Stimulated activated naive CD4-positive, alpha-beta T cell treated with Interleukin-2 at 50 U/mL for 16 hours (primary cell): ENCODE results near the gene NKD1.

Experiments used
- DNase-seq: peaks from one replicate; lab custom pipeline; 2025; lab: John Stamatoyannopoulos, UW

NKD1 gene

GRCh38 chr16:50537533-50538290, 10.5 kb upstream of the NKD1 start:
- DNase-seq, result no peak

GRCh38 chr16:50538411-50539052, 9.7 kb upstream of the NKD1 start:
- no peak for DNase-seq

- no peak for DNase-seq
Measured at GRCh38 chr16:50539053-50539695, 9.0 kb upstream of the NKD1 start.

GRCh38 chr16:50539822-50540710, 8.1 kb upstream of the NKD1 start:
- DNase-seq, result no peak

- no peak for DNase-seq
Measured at GRCh38 chr16:50540711-50541007, 7.5 kb upstream of the NKD1 start.

GRCh38 chr16:50542703-50543102, 5.5 kb upstream of the NKD1 start:
- no peak for DNase-seq

GRCh38 chr16:50546125-50546524, 2.1 kb upstream of the NKD1 start:
- no peak for DNase-seq

GRCh38 chr16:50547340-50548124, 664 bp upstream of the NKD1 start:
- peak; percentile 64 for DNase-seq

GRCh38 chr16:50548909-50549560, 839 bp downstream of the NKD1 start:
- DNase-seq, result no peak

- DNase-seq, result no peak
Measured at GRCh38 chr16:50549561-50549915, 1.3 kb downstream of the NKD1 start.

- no peak for DNase-seq
Measured at GRCh38 chr16:50550035-50550434, 1.8 kb downstream of the NKD1 start.

GRCh38 chr16:50550866-50551641, 2.9 kb downstream of the NKD1 start:
- no peak for DNase-seq

GRCh38 chr16:50552476-50553101, 4.4 kb downstream of the NKD1 start:
- no peak for DNase-seq

GRCh38 chr16:50553182-50553710, 5.0 kb downstream of the NKD1 start:
- DNase-seq, result no peak

- DNase-seq, result no peak
Measured at GRCh38 chr16:50553731-50554360, 5.7 kb downstream of the NKD1 start.

- DNase-seq, result no peak
Measured at GRCh38 chr16:50555269-50555875, 7.2 kb downstream of the NKD1 start.

- DNase-seq, result no peak
Measured at GRCh38 chr16:50555952-50556673, 7.9 kb downstream of the NKD1 start.

- DNase-seq, result no peak
Measured at GRCh38 chr16:50557046-50557445, 8.8 kb downstream of the NKD1 start.
